SK-N-SH (cell line): ENCODE results near the gene HIF3A.

Experiments
- EZH2phosphoT487 ChIP-seq: fragments of 200-600 bp; sonication (generic); IDR thresholded peaks from 2 replicates; pipeline ENCODE4 v1.6.1; 2017; ENCODE audit warnings: low read depth, mixed run types, mild to moderate bottlenecking, antibody characterized with exemption, moderate library complexity, borderline replicate concordance
- JUND ChIP-seq: IDR thresholded peaks from 2 replicates; pipeline ENCODE4 v1.4.0; 2012
- MXI1 ChIP-seq: IDR thresholded peaks from 2 replicates; pipeline ENCODE4 v1.6.1; 2012; ENCODE audit warnings: mild to moderate bottlenecking, low read depth, low read length, improper control_type of control experiment
- NRF1 ChIP-seq: IDR thresholded peaks from 2 replicates; pipeline ENCODE4 v1.6.1; 2012; ENCODE audit warnings: low read depth, mild to moderate bottlenecking, low read length
- POLR2AphosphoS5 ChIP-seq: IDR thresholded peaks from 2 replicates; pipeline ENCODE4 v1.6.1; 2012; ENCODE audit warnings: low read depth, low read length
- RAD21 ChIP-seq: IDR thresholded peaks from 2 replicates; pipeline ENCODE4 v1.6.1; 2012; ENCODE audit warnings: mild to moderate bottlenecking, low read length
- SIN3A ChIP-seq: IDR thresholded peaks from 2 replicates; pipeline ENCODE4 v1.6.1; 2012; ENCODE audit warnings: low read depth, mild to moderate bottlenecking, low read length, moderate library complexity, borderline replicate concordance
- TAF1 ChIP-seq: IDR thresholded peaks from 2 replicates; pipeline ENCODE4 v1.6.1; 2012; ENCODE audit warnings: low read depth, mild to moderate bottlenecking, low read length, moderate library complexity, borderline replicate concordance
- TF ChIP-seq, protein P1 (sequence below): fragments of 200-600 bp; sonication (generic); IDR thresholded peaks from 2 replicates; pipeline ENCODE4 v1.6.1; 2017; ENCODE audit warnings: antibody characterized with exemption, mild to moderate bottlenecking, moderate library complexity
- TF ChIP-seq, protein P2 (sequence below): IDR thresholded peaks from 2 replicates; pipeline ENCODE4 v1.6.1; 2012; ENCODE audit warnings: mild to moderate bottlenecking, low read depth, low read length, moderate library complexity
- TF ChIP-seq, protein P3 (sequence below): IDR thresholded peaks from 2 replicates; pipeline ENCODE4 v1.4.0; 2012; ENCODE audit warnings: low read depth, borderline replicate concordance
- TF ChIP-seq, protein P4 (sequence below): IDR thresholded peaks from 2 replicates; pipeline ENCODE4; 2012
- TF ChIP-seq, protein P5 (sequence below): fragments of 150-350 bp; IDR thresholded peaks from 2 replicates; pipeline ENCODE4 v1.6.1; 2017; ENCODE audit warnings: antibody characterized with exemption, low read length, low read depth, borderline replicate concordance
- TF ChIP-seq, protein P6 (sequence below): fragments of 150-350 bp; IDR thresholded peaks from 2 replicates; pipeline ENCODE4 v1.6.1; 2016; ENCODE audit warnings: mild to moderate bottlenecking, low read depth, low read length

DNA sequence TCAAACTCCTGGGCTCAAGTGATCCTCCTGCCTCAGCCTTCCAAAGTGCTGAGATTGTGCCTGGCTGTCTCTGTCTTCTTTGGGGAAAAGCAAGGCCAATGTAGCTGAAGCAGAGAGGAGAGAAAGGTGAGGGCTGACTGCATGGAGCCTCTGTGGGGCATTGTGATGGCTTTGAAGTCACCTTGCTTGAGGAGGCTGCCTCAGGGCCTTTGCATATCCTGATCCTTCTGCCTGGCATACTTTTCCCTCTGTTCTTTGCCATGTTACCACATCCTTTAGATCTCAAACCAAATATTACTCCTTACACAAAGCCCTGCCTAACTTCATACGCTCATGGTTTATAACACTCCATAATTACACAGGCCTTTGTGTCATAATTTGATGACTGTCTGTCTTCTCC is 40.6 kb downstream of the HIF3A start:
- TF ChIP-seq NRF1 (no peak), POLR2AphosphoS5 (no peak), JUND (no peak), SIN3A (no peak), MXI1 (no peak), TAF1 (no peak), EZH2phosphoT487 (no peak), RAD21 (no peak)
- TF ChIP-seq, protein P1, sequence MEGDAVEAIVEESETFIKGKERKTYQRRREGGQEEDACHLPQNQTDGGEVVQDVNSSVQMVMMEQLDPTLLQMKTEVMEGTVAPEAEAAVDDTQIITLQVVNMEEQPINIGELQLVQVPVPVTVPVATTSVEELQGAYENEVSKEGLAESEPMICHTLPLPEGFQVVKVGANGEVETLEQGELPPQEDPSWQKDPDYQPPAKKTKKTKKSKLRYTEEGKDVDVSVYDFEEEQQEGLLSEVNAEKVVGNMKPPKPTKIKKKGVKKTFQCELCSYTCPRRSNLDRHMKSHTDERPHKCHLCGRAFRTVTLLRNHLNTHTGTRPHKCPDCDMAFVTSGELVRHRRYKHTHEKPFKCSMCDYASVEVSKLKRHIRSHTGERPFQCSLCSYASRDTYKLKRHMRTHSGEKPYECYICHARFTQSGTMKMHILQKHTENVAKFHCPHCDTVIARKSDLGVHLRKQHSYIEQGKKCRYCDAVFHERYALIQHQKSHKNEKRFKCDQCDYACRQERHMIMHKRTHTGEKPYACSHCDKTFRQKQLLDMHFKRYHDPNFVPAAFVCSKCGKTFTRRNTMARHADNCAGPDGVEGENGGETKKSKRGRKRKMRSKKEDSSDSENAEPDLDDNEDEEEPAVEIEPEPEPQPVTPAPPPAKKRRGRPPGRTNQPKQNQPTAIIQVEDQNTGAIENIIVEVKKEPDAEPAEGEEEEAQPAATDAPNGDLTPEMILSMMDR, result no peak
- TF ChIP-seq, protein P2, sequence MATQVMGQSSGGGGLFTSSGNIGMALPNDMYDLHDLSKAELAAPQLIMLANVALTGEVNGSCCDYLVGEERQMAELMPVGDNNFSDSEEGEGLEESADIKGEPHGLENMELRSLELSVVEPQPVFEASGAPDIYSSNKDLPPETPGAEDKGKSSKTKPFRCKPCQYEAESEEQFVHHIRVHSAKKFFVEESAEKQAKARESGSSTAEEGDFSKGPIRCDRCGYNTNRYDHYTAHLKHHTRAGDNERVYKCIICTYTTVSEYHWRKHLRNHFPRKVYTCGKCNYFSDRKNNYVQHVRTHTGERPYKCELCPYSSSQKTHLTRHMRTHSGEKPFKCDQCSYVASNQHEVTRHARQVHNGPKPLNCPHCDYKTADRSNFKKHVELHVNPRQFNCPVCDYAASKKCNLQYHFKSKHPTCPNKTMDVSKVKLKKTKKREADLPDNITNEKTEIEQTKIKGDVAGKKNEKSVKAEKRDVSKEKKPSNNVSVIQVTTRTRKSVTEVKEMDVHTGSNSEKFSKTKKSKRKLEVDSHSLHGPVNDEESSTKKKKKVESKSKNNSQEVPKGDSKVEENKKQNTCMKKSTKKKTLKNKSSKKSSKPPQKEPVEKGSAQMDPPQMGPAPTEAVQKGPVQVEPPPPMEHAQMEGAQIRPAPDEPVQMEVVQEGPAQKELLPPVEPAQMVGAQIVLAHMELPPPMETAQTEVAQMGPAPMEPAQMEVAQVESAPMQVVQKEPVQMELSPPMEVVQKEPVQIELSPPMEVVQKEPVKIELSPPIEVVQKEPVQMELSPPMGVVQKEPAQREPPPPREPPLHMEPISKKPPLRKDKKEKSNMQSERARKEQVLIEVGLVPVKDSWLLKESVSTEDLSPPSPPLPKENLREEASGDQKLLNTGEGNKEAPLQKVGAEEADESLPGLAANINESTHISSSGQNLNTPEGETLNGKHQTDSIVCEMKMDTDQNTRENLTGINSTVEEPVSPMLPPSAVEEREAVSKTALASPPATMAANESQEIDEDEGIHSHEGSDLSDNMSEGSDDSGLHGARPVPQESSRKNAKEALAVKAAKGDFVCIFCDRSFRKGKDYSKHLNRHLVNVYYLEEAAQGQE, result no peak
- TF ChIP-seq, protein P3, sequence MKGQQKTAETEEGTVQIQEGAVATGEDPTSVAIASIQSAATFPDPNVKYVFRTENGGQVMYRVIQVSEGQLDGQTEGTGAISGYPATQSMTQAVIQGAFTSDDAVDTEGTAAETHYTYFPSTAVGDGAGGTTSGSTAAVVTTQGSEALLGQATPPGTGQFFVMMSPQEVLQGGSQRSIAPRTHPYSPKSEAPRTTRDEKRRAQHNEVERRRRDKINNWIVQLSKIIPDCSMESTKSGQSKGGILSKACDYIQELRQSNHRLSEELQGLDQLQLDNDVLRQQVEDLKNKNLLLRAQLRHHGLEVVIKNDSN, result no peak
- TF ChIP-seq, protein P4, sequence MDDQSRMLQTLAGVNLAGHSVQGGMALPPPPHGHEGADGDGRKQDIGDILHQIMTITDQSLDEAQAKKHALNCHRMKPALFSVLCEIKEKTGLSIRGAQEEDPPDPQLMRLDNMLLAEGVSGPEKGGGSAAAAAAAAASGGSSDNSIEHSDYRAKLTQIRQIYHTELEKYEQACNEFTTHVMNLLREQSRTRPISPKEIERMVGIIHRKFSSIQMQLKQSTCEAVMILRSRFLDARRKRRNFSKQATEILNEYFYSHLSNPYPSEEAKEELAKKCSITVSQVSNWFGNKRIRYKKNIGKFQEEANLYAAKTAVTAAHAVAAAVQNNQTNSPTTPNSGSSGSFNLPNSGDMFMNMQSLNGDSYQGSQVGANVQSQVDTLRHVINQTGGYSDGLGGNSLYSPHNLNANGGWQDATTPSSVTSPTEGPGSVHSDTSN, result no peak
- TF ChIP-seq, protein P5, sequence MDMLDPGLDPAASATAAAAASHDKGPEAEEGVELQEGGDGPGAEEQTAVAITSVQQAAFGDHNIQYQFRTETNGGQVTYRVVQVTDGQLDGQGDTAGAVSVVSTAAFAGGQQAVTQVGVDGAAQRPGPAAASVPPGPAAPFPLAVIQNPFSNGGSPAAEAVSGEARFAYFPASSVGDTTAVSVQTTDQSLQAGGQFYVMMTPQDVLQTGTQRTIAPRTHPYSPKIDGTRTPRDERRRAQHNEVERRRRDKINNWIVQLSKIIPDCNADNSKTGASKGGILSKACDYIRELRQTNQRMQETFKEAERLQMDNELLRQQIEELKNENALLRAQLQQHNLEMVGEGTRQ, result no peak
- TF ChIP-seq, protein P6, sequence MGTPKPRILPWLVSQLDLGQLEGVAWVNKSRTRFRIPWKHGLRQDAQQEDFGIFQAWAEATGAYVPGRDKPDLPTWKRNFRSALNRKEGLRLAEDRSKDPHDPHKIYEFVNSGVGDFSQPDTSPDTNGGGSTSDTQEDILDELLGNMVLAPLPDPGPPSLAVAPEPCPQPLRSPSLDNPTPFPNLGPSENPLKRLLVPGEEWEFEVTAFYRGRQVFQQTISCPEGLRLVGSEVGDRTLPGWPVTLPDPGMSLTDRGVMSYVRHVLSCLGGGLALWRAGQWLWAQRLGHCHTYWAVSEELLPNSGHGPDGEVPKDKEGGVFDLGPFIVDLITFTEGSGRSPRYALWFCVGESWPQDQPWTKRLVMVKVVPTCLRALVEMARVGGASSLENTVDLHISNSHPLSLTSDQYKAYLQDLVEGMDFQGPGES, result no peak
